GM19193 (cell line): Measurements from ENCODE around the gene TRIO.

Source experiments
- POLR2A ChIP-seq: IDR thresholded peaks from 4 replicates; pipeline ENCODE4 v1.6.1; 2011; ENCODE audit not compliant: insufficient read depth, insufficient read length; ENCODE audit errors: extremely low read depth

Gene TRIO

GRCh38 chr5:14211818-14212803, 69.0 kb downstream of the TRIO start:
- peak; percentile 33 for TF ChIP-seq POLR2A

GRCh38 chr5:14212838-14213237, 69.7 kb downstream of the TRIO start:
- TF ChIP-seq POLR2A: no peak

DNA sequence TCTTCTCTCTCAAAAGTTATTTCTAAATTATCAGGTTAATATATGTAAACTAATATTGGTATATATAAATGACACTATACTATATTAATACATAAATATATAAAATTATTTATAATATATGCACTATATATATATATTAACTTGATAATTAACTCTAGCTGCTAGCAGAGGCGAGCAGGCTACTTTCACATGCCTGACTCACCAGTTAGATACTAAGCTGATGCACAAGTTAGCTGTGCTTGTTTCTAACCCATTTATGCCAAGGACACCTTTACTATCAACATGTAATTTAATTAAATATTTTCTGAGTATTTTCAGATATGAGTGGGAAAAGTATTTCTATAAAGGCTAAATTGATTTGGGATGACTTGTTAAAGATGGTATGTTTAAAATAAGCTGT, 70.1 kb downstream of the TRIO start:
- TF ChIP-seq POLR2A: no peak

DNA sequence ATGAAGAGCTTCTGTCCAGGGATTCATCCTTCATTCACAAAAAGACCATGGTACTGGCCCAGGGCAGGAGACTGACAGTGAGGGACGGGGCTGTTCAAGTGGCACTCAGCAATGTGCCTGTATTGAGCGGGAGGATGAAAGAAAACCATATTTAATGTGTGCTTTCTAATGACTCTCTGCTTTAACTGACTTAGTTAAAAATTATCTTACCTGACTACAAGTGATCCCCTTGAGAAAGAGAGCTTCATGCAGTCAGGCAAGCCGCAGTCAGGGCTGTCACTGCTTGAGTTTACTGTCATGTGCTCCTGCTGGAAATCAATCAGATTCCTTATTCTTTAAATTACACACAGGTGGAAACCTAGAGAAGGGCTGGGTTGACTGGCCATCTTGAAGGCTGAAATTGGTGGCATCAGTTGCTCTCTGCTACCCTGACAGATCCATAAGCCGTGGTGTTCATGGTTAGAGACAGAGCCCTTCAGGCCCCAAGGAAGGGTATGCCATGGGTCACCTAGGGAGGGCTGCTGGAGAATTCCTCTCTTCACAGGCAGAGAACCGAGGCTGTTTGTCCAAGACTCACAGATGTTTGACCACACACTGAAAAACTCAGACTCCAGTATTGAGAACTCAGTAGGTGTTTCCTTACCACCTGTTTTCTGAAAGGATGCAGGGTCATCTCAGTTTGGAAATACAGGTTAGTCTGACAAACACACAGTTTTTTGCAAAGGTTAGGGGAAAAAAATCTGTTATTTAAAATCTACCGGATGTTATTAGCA, 70.9 kb downstream of the TRIO start:
- TF ChIP-seq POLR2A: no peak

DNA sequence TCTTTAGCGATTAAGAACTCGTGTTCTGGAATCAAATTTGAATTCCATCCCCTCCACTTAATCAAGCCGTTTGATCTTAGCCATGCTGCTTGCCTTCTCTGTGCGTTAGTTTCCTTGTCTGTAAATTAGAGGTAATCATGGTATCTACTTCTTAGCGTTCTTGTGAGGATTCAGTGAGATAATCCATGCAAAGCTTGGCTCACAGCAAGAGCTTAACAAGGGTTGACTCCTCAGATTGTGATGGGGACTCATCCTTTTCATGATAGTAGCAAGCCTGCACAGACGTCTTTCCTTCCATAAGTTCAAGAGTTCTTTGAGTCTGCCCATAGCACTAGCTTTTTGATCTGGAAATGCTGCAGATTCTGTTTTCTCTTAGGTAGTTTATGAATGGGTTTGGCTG, 72.8 kb downstream of the TRIO start:
- no peak for TF ChIP-seq POLR2A

- TF ChIP-seq POLR2A: no peak
Measured at GRCh38 chr5:14216372-14216771, 73.2 kb downstream of the TRIO start.

- no peak for TF ChIP-seq POLR2A
Measured at GRCh38 chr5:14216902-14217301, 73.8 kb downstream of the TRIO start.

GRCh38 chr5:14217587-14217986, 74.4 kb downstream of the TRIO start:
- no peak for TF ChIP-seq POLR2A

GRCh38 chr5:14218011-14218410, 74.9 kb downstream of the TRIO start:
- TF ChIP-seq POLR2A: no peak

DNA sequence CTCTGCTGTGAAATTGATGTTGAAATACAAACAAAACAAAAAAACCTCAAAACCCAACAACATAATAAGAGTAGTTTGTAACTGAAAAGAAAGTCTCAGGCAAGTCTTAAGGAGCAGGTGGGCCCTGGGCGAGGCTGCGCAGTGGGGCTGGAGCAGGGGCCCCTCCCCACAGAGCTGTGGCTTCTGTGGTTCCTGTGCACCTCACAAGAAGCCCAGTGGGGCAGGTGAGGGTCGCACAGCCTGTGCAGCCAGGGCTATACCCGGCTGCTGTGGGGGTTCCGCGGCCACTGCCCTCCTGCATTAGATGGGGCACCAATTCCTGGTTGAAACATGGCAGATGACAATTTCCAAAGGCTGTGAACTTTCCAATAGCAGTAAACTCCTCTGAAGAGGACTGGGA, 75.3 kb downstream of the TRIO start:
- no peak for TF ChIP-seq POLR2A

DNA sequence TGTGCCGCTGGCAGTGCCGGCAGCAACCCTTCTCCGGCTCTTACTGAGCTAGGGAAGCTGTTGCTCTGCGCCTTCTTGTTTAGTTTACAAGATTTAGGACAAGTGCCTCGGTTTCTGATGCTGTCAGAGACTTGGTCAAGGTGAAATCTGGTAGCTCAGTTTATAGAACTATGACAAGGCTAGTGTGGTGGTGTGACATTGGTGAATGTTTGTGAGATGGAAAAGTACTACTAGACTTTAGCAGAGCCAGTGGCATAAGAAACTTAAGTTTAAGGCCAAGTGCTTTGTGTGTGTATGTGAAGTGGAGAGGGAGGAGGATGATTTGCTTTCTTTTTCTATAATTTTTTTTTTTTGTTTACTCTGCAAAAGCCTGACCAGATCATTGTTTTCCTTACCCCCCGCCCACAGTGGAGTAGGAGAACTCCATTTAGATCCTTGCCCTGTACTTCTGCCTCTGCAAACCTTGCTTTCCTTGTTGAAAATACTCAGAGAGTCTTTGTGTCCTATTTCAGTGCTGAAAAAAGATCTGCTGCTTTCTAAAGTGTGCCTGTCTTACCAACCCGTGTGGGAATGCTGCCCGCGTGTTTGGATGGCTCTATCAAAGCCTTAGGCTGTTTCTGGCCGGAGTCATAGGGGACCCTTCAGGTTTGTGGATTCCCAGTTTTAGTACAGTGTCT, 75.9 kb downstream of the TRIO start:
- TF ChIP-seq POLR2A: no peak

GRCh38 chr5:14219800-14220512, 76.8 kb downstream of the TRIO start:
- no peak for TF ChIP-seq POLR2A

DNA sequence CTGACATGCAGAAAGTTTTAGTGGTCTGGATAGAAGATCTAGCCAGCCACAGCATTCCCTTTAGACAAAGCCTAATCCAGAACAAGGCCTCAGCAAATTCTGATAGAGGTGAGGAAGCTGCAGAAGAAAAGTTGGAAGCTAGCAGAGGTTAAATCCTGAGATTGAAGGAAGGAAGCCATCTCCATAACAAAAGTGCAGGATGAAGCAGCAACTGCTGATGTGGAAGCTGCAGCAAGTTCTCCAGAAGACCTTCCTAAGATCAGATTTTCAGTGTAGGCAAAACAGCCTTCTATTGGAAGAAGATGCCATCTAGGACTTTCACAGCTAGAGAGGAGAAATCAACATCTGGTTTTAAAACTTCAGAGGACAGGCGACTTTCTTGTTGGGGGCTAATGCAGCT, 77.5 kb downstream of the TRIO start:
- TF ChIP-seq POLR2A: no peak

DNA sequence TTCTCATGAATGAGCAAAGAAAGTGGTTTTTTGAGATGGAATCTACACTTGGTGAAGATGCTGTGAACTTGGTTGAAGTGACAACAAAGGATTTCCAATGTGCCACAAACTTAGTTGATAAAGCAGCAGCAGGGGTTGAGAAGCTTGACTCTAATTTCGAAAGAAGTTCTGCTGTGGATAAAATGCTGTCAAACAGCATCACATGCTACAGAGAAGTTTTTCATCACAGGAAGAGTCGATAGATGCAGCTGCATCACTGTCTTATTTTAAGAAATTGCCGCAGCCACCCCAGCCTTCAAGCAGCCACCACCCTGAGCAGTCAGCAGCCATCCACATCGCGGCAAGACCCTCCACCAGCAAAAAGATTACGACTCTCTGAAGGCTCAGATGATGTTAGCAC, 78.6 kb downstream of the TRIO start:
- no peak for TF ChIP-seq POLR2A

GRCh38 chr5:14222206-14222605, 79.1 kb downstream of the TRIO start:
- TF ChIP-seq POLR2A: no peak
